ENCODE data around the gene DBP. TPM values are rescaled to one million over a fixed set of nuclear protein-coding genes. Genes with fewer than 3 reads are reported as not detected.

The DBP gene
- total RNA-seq, 4 donors from 2014 or later: 2.4 to 20.1 (median 10.1) TPM

DNA sequence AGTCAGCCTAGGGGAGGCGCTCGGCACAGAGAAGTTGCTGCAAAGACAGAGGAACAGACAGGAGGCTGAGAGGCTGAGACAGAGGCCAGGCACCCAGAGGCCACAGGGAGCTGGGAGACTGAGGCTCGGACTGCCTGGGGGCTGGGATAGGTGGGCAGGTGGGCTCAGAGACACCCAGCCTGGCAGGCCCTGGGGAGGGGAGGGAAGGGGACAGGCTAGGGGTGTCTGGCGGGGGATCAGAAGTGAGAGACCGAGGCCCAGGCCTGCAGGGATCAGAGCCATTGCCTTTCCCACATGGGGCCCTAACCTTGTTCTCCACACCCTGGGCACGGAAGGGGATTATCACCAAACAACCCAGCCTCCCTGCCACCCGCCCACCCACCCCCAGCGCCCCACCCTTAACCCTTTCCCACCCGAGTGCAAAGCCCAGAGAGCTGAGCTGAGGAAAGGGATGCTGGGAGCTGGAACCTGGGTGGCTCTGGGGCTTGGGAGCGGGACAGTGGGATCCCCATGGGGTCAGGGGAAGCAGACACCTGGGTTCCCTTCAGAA is 34.3 kb upstream of the DBP start:
- H3K9me3 ChIP-seq: no peaks in the 10 kb centered on the region
- H3K27ac ChIP-seq: no peak overlapping the region
- WGBS, 2 donors: 61 to 68% methylated on average over 10 of the region's 10 CpGs
- TF ChIP-seq, protein P1, sequence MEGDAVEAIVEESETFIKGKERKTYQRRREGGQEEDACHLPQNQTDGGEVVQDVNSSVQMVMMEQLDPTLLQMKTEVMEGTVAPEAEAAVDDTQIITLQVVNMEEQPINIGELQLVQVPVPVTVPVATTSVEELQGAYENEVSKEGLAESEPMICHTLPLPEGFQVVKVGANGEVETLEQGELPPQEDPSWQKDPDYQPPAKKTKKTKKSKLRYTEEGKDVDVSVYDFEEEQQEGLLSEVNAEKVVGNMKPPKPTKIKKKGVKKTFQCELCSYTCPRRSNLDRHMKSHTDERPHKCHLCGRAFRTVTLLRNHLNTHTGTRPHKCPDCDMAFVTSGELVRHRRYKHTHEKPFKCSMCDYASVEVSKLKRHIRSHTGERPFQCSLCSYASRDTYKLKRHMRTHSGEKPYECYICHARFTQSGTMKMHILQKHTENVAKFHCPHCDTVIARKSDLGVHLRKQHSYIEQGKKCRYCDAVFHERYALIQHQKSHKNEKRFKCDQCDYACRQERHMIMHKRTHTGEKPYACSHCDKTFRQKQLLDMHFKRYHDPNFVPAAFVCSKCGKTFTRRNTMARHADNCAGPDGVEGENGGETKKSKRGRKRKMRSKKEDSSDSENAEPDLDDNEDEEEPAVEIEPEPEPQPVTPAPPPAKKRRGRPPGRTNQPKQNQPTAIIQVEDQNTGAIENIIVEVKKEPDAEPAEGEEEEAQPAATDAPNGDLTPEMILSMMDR (IDR thresholded peaks at IDR 0.05): no peak
- TF ChIP-seq POLR2A (IDR thresholded peaks at IDR 0.05) (no peak), EP300 (IDR thresholded peaks at IDR 0.05) (no peak)
- peaks cover 0 to 11% (median 6%) of the 10 kb centered on the region in 4 donors for H3K4me1 ChIP-seq
- DNase-seq (ENCODE audit: low spot score in 2 of 2): no peak
- no peaks in the 10 kb centered on the region for H3K36me3 ChIP-seq
- H3K4me3 ChIP-seq: no peak overlapping the region
- H3K27me3 ChIP-seq: no peaks in the 10 kb centered on the region

DNA sequence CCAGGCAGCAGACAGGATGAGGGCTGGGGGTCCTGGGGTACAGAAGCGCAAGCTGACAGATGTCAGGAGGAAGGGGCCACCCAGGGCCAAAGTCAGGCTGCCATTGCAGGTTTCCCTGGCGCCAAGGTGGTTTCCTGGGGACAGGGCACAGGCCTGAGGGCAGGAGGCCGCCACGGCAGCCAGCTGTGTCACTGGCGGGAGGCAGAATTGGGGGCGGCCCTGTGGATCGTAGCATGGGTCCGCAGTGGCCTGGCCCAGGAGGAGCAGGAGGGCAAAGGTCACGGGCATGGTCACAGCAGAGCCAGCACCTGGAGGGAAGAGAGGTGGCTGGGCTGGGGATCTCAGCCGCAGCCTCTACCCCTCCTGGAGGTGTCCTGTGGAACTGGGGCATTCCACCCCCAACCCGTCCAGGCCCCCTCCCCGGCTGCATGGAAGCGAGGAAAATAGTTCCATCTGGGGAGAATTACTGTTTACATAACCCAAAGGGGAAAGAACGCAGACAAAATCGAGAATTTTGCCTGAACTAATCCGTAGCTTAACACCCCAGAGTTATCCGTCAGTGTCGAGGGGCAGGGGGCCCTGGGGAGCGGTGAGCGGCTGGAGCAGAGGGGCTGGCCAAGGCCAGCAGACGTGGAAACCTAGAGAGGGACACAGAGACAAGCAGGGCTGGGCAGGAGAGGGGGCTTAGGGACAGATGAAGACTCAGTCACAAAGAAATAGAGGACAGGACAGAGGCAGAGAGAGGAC is 33.7 kb upstream of the DBP start:
- H3K4me3 ChIP-seq: no peak overlapping the region
- no peaks in the 10 kb centered on the region for H3K27me3 ChIP-seq
- H3K36me3 ChIP-seq: no peaks in the 10 kb centered on the region
- TF ChIP-seq, protein P1 (IDR thresholded peaks at IDR 0.05): no peak
- no peak for TF ChIP-seq EP300 (IDR thresholded peaks at IDR 0.05)
- no peak for TF ChIP-seq POLR2A (IDR thresholded peaks at IDR 0.05)
- WGBS, 2 donors: 73 to 77% methylated on average over 17 to 20 of the region's 21 CpGs
- no peak for DNase-seq (ENCODE audit: low spot score in 2 of 2)
- H3K9me3 ChIP-seq: no peaks in the 10 kb centered on the region
- peaks cover 0 to 10% (median 5%) of the 10 kb centered on the region in 4 donors for H3K4me1 ChIP-seq
- H3K27ac ChIP-seq: no peak overlapping the region

DNA sequence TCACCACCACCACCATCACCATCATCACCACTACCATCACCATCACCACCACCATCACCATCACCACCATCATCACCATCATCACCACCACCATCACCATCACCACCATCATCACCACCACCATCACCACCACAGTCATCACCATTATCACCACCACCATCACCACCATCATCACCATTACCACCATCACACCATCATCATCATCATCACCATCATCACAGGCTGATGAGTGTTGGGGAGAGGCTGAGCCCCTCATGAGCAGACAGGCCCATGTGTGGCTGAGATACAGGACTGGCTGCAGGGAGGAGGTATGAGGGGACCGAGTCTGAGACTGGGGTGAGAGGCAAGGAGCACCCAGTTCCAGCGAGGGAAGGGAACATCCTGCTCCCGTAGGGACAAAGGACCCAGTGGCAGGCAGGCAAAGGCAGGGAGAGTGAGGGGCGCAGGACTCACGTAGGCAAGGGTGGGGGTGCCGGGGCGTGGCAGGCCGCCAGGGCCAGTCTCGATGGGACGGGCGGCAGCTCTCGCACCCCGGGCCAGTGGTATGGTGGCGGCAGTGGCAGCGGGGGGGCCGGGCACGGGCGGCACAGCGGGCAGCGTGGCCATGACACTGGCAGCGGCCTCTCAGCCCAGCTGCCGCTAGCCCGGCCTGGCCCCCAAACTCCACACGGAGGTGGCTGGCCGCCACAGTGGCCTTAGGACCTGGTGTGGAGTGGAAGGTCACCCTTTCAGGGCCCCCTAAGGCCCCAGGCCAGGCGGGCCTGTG is 32.9 kb upstream of the DBP start:
- 92 to 93% methylated on average over 11 to 25 of the region's 26 CpGs for WGBS, 2 donors
- no peaks in the 10 kb centered on the region for H3K27me3 ChIP-seq
- no peak overlapping the region for H3K4me3 ChIP-seq
- no peak overlapping the region for H3K27ac ChIP-seq
- TF ChIP-seq EP300 (IDR thresholded peaks at IDR 0.05) (no peak), POLR2A (IDR thresholded peaks at IDR 0.05) (no peak)
- TF ChIP-seq, protein P1 (IDR thresholded peaks at IDR 0.05): no peak
- peaks cover 0 to 2% (median 0%) of the 10 kb centered on the region in 4 donors for H3K4me1 ChIP-seq
- DNase-seq (ENCODE audit: low spot score in 2 of 2): no peak
- no peaks in the 10 kb centered on the region for H3K36me3 ChIP-seq
- H3K9me3 ChIP-seq: no peaks in the 10 kb centered on the region

DNA sequence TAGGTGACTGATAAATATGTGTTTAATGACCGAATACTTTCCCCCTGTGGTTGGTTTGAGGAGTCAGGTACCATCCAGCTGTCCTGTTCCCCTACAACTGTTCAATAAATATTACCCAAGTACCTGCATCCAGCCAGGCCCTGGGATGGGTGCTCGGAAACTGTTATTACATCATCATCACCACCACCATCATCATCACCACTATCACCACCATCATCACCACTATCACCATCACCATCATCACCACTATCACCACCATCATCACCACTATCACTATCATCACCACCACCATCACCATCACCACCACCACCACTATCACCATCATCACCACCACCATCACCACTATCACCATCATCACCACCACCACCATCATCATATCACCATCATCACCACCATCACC is 31.6 kb upstream of the DBP start:
- no peak for DNase-seq (ENCODE audit: low spot score in 2 of 2)
- TF ChIP-seq EP300 (IDR thresholded peaks at IDR 0.05) (no peak), POLR2A (IDR thresholded peaks at IDR 0.05) (no peak)
- TF ChIP-seq, protein P1 (IDR thresholded peaks at IDR 0.05): no peak
- no peak overlapping the region for H3K4me3 ChIP-seq
- no peaks in the 10 kb centered on the region for H3K27me3 ChIP-seq
- no peaks in the 10 kb centered on the region for H3K9me3 ChIP-seq
- H3K4me1 ChIP-seq: no peaks in the 10 kb centered on the region
- 96 to 97% methylated on average over 2 of the region's 2 CpGs for WGBS, 2 donors
- H3K36me3 ChIP-seq: no peaks in the 10 kb centered on the region
- H3K27ac ChIP-seq: no peak overlapping the region

DNA sequence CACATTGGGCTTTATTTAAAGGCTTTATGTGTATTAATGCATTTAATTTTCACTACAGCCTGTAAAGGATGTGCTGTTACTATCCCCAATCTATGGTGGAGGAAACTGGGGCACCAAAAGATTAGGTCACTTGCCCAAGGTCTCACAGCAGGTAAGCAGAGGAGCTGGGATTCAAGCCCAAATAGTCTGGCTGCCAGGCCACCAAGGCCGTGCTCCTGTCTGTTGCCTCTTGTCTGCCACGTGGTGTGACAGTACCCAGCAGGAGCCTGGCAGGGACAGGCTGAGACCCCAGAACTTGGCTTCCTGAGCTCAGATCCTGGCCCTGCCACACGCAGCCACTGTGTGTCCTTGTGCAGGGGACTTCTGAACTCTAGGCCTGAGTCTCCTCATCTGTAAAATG is 31.2 kb upstream of the DBP start:
- H3K9me3 ChIP-seq: no peaks in the 10 kb centered on the region
- DNase-seq (ENCODE audit: low spot score in 2 of 2): no peak
- WGBS, 2 donors: 50 to 88% methylated on average over 1 to 3 of the region's 3 CpGs
- H3K27me3 ChIP-seq: no peaks in the 10 kb centered on the region
- TF ChIP-seq, protein P1 (IDR thresholded peaks at IDR 0.05): no peak
- TF ChIP-seq POLR2A (IDR thresholded peaks at IDR 0.05) (no peak), EP300 (IDR thresholded peaks at IDR 0.05) (no peak)
- no peaks in the 10 kb centered on the region for H3K36me3 ChIP-seq
- H3K4me3 ChIP-seq: no peak overlapping the region
- no peaks in the 10 kb centered on the region for H3K4me1 ChIP-seq
- H3K27ac ChIP-seq: no peak overlapping the region
